ENCODE measurements around the gene RALGPS1. TPM values are rescaled to one million over a fixed set of nuclear protein-coding genes. Genes with fewer than 3 reads are reported as not detected.

RALGPS1 gene
- total and polyA plus RNA-seq, 2 of the 13 experiments (the other 11 are each of a cell fraction or from before 2014, with no cell fraction given): 3.7 to 6.5 TPM

DNA sequence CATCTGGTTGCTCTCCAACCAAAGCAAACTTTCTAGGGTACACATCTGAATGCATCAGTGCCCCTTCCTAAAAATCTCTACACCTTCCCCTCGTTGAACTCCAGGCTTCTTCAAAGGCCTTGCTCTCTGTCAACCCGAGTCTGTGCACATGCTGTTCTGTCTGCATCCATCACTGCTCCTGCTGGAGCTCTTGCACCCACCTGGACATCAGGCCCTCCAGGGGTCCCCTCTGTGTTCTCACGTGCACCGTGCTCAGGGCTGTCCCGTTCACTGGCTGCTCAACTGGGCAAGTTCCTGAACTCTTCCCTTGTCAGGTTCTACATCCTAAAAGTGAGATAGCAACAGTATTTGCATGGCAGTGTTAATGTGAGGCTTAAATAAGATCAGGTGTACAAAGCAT is 270.6 kb downstream of the RALGPS1 start:
- 74% methylated on average over 5 of the region's 5 CpGs for WGBS (ENCODE audit: low lambda C conversion rate)
- no TSS peak for BruUV-seq (replicated peaks)

More for the DNA sequence above, 270.6 kb downstream of the RALGPS1 start:
- DNase-seq (ENCODE audit: low spot score): no peak
- Histone ChIP-seq H3K27me3 (ENCODE audit: control insufficient read depth in 1 of 2, insufficient read depth in 2 of 2, low read length in 2 of 2) (no peaks in the 10 kb centered on the region), H3K9ac (ENCODE audit: insufficient read depth, low read depth, low read length) (no peak overlapping the region), H3K4me2 (ENCODE audit: low read depth, low read length) (no peak overlapping the region), H3K36me3 (replicated peaks in 1 of 2; ENCODE audit: control insufficient read depth in 1 of 2, insufficient read depth in 2 of 2, low read length in 2 of 2) (no peaks in the 10 kb centered on the region), H3K9me3 (ENCODE audit: low read length) (no peaks in the 10 kb centered on the region), H3K4me3 (replicated peaks in 1 of 3; ENCODE audit: insufficient read depth in 1 of 3, low read depth in 2 of 3, low read length in 3 of 3) (no peak overlapping the region), H4K20me1 (ENCODE audit: insufficient read depth, low read length) (no peaks in the 10 kb centered on the region), H3K79me2 (ENCODE audit: insufficient read depth, low read length) (no peaks in the 10 kb centered on the region), H3K27ac (ENCODE audit: extremely low read length, insufficient read depth, low read length) (no peak overlapping the region), H3K4me1 (ENCODE audit: insufficient read depth, low read length) (peaks cover 32% of the 10 kb centered on the region), H2AFZ (ENCODE audit: low read length) (no peak overlapping the region)
- POLR2A ChIA-PET: no interaction called here
- in situ Hi-C loops (cut with HindIII; ENCODE audit: extremely low pct_ligation_motif_present, low pct_unique_long_range_greater_than_20kb) (no loop called here), intact Hi-C loops (cut with micrococcal nuclease; ENCODE audit: unreplicated experiment) (no loop called here)
- CTCF ChIA-PET (ENCODE audit: low intra/inter-chr PET ratio, low total read pairs): no interaction called here
- TF ChIP-seq ZNF326 (CRISPR knock-in tag; IDR thresholded peaks at IDR 0.05; ENCODE audit: borderline replicate concordance) (no peak), RFXAP (CRISPR knock-in tag; IDR thresholded peaks at IDR 0.05; ENCODE audit: borderline replicate concordance) (no peak), ZBTB21 (CRISPR knock-in tag; IDR thresholded peaks at IDR 0.05) (no peak), MATR3 (CRISPR knock-in tag; IDR thresholded peaks at IDR 0.05) (no peak), ARID2 (CRISPR knock-in tag; IDR thresholded peaks at IDR 0.05; ENCODE audit: borderline replicate concordance) (no peak), SMARCE1 (IDR thresholded peaks at IDR 0.05; ENCODE audit: borderline replicate concordance) (no peak), MED13 (CRISPR knock-in tag; IDR thresholded peaks at IDR 0.05) (no peak), NFE2 (CRISPR knock-in tag; IDR thresholded peaks at IDR 0.05) (no peak), ZFAT (CRISPR knock-in tag; conservative IDR thresholded peaks at IDR 0.05) (no peak), TAF15 (IDR thresholded peaks at IDR 0.05; ENCODE audit: low read depth, low read length, poor library complexity, severe bottlenecking) (no peak), CEBPB (IDR thresholded peaks at IDR 0.05; ENCODE audit: borderline replicate concordance, low read depth, low read length) (no peak), ZSCAN29 (CRISPR knock-in tag; conservative IDR thresholded peaks at IDR 0.05) (no peak), ZNF264 (CRISPR knock-in tag; IDR thresholded peaks at IDR 0.05) (no peak)
- TF ChIP-seq, protein P1, sequence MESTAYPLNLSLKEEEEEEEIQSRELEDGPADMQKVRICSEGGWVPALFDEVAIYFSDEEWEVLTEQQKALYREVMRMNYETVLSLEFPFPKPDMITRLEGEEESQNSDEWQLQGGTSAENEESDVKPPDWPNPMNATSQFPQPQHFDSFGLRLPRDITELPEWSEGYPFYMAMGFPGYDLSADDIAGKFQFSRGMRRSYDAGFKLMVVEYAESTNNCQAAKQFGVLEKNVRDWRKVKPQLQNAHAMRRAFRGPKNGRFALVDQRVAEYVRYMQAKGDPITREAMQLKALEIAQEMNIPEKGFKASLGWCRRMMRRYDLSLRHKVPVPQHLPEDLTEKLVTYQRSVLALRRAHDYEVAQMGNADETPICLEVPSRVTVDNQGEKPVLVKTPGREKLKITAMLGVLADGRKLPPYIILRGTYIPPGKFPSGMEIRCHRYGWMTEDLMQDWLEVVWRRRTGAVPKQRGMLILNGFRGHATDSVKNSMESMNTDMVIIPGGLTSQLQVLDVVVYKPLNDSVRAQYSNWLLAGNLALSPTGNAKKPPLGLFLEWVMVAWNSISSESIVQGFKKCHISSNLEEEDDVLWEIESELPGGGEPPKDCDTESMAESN (CRISPR knock-in tag; conservative IDR thresholded peaks at IDR 0.05): no peak
- TF ChIP-seq, protein P2, sequence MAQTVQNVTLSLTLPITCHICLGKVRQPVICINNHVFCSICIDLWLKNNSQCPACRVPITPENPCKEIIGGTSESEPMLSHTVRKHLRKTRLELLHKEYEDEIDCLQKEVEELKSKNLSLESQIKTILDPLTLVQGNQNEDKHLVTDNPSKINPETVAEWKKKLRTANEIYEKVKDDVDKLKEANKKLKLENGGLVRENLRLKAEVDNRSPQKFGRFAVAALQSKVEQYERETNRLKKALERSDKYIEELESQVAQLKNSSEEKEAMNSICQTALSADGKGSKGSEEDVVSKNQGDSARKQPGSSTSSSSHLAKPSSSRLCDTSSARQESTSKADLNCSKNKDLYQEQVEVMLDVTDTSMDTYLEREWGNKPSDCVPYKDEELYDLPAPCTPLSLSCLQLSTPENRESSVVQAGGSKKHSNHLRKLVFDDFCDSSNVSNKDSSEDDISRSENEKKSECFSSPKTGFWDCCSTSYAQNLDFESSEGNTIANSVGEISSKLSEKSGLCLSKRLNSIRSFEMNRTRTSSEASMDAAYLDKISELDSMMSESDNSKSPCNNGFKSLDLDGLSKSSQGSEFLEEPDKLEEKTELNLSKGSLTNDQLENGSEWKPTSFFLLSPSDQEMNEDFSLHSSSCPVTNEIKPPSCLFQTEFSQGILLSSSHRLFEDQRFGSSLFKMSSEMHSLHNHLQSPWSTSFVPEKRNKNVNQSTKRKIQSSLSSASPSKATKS (CRISPR knock-in tag; IDR thresholded peaks at IDR 0.05): no peak
- TF ChIP-seq, protein P3, sequence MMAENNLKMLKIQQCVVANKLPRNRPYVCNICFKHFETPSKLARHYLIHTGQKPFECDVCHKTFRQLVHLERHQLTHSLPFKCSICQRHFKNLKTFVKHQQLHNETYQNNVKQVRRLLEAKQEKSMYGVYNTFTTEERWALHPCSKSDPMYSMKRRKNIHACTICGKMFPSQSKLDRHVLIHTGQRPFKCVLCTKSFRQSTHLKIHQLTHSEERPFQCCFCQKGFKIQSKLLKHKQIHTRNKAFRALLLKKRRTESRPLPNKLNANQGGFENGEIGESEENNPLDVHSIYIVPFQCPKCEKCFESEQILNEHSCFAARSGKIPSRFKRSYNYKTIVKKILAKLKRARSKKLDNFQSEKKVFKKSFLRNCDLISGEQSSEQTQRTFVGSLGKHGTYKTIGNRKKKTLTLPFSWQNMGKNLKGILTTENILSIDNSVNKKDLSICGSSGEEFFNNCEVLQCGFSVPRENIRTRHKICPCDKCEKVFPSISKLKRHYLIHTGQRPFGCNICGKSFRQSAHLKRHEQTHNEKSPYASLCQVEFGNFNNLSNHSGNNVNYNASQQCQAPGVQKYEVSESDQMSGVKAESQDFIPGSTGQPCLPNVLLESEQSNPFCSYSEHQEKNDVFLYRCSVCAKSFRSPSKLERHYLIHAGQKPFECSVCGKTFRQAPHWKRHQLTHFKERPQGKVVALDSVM (CRISPR knock-in tag; IDR thresholded peaks at IDR 0.05): no peak
- TF ChIP-seq, protein P4, sequence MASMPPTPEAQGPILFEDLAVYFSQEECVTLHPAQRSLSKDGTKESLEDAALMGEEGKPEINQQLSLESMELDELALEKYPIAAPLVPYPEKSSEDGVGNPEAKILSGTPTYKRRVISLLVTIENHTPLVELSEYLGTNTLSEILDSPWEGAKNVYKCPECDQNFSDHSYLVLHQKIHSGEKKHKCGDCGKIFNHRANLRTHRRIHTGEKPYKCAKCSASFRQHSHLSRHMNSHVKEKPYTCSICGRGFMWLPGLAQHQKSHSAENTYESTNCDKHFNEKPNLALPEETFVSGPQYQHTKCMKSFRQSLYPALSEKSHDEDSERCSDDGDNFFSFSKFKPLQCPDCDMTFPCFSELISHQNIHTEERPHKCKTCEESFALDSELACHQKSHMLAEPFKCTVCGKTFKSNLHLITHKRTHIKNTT (CRISPR knock-in tag; IDR thresholded peaks at IDR 0.05): no peak
- TF ChIP-seq, protein P5, sequence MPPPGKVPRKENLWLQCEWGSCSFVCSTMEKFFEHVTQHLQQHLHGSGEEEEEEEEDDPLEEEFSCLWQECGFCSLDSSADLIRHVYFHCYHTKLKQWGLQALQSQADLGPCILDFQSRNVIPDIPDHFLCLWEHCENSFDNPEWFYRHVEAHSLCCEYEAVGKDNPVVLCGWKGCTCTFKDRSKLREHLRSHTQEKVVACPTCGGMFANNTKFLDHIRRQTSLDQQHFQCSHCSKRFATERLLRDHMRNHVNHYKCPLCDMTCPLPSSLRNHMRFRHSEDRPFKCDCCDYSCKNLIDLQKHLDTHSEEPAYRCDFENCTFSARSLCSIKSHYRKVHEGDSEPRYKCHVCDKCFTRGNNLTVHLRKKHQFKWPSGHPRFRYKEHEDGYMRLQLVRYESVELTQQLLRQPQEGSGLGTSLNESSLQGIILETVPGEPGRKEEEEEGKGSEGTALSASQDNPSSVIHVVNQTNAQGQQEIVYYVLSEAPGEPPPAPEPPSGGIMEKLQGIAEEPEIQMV (CRISPR knock-in tag; IDR thresholded peaks at IDR 0.05; ENCODE audit: low read depth): no peak
- ATAC-seq: no peak
- no peak for FAIRE-seq

All from HepG2 (cell line).